GM11168 (cell line): ENCODE measurements around the gene CD99.
"Not testable (repeated sequence)": the region's sequence is repeated elsewhere in the genome, so short reads cannot be mapped to it uniquely, and the experiment has no call there.

ENCODE experiments used
- in situ Hi-C: fragments of 300-500 bp; cut with MboI; formaldehyde crosslinking; loops from one replicate; pipeline ENCODE4 v1.12.0; 2022; ENCODE audit warnings: low sequenced_read_pairs; ENCODE audit not compliant: unreplicated experiment

Gene CD99

GRCh38 chrX:2718821-2719220, 27.7 kb downstream of the CD99 start:
- in situ Hi-C loops = no loop called here

GRCh38 chrX:2719774-2720447, 28.8 kb downstream of the CD99 start:
- in situ Hi-C loops = no loop called here

GRCh38 chrX:2723286-2723879, 32.3 kb downstream of the CD99 start:
- in situ Hi-C loops = no loop called here

GRCh38 chrX:2727264-2727663, 36.2 kb downstream of the CD99 start:
- in situ Hi-C loops = not testable (repeated sequence)

- in situ Hi-C loops = no loop called here
These were observed 41.0 kb downstream of the CD99 start for GRCh38 chrX:2732076-2732475.

- in situ Hi-C loops = no loop called here
These were observed 41.6 kb downstream of the CD99 start for GRCh38 chrX:2732649-2733048.

GRCh38 chrX:2733286-2733685, 42.2 kb downstream of the CD99 start:
- in situ Hi-C loops = no loop called here

- in situ Hi-C loops = no loop called here
These were observed 44.2 kb downstream of the CD99 start for GRCh38 chrX:2735270-2735669.

GRCh38 chrX:2740672-2741071, 49.6 kb downstream of the CD99 start:
- in situ Hi-C loops = no loop called here

GRCh38 chrX:2741386-2741785, 50.3 kb downstream of the CD99 start:
- in situ Hi-C loops = no loop called here

- in situ Hi-C loops = not testable (repeated sequence)
These were observed 55.2 kb downstream of the CD99 start for GRCh38 chrX:2746250-2746649.

- in situ Hi-C loops = no loop called here
These were observed 57.2 kb downstream of the CD99 start for GRCh38 chrX:2748171-2748814.

- in situ Hi-C loops = no loop called here
These were observed 57.7 kb downstream of the CD99 start for GRCh38 chrX:2748815-2749188.

GRCh38 chrX:2751291-2751690, 60.2 kb downstream of the CD99 start:
- in situ Hi-C loops = no loop called here

GRCh38 chrX:2751874-2752300, 60.8 kb downstream of the CD99 start, which contains the start of gene XG:
Gene XG, plus strand, starts transcription at chrX:2752040. Its CDS starts 235 bp downstream, at chrX:2752275.
- in situ Hi-C loops = not testable (repeated sequence)

GRCh38 chrX:2752441-2752840, 61.3 kb downstream of the CD99 start:
- in situ Hi-C loops = not testable (repeated sequence)

GRCh38 chrX:2755163-2755715, 64.1 kb downstream of the CD99 start:
- in situ Hi-C loops = not testable (repeated sequence)

- in situ Hi-C loops = no loop called here
These were observed 65.5 kb downstream of the CD99 start for GRCh38 chrX:2756548-2756947.

- in situ Hi-C loops = no loop called here
These were observed 70.2 kb downstream of the CD99 start for GRCh38 chrX:2761246-2761645.

- in situ Hi-C loops = not testable (repeated sequence)
These were observed 71.6 kb downstream of the CD99 start for GRCh38 chrX:2762671-2763070.
